HCT116 (cell line): Measurements from ENCODE around the gene PIGA. TPM values are rescaled to one million over a fixed set of nuclear protein-coding genes. Genes with fewer than 3 reads are reported as not detected.

Experiments
- ATAC-seq: fragments of 200-7000 bp; cut with Tn5 transposase; 2 replicates; pipeline ENCODE4 v1.9.1; 2020; ENCODE audit warnings: mild to moderate bottlenecking, moderate library complexity
- BruUV-seq: library from RNA; stranded (reverse); fragments of 400-500 nt; replicated peaks from 2 replicates; lab custom pipeline; 2021; lab: Mats Ljungman, UMichigan
- CTCF ChIA-PET: fragments of 300-600 bp; sonication (Branson Sonifier 250); formaldehyde crosslinking; loops from one replicate; lab custom pipeline; 2021; ENCODE audit warnings: antibody characterized with exemption; lab: Charles Lee
- POLR2A ChIA-PET: fragments of 300-600, 350-600 bp; sonication (Branson Sonifier 250); formaldehyde crosslinking; loops from one replicate; lab custom pipeline; 2021; ENCODE audit warnings: antibody characterized with exemption; lab: Charles Lee
- RAD21 ChIA-PET, 2 experiments: fragments of 300-600 bp; sonication (Branson Sonifier 250); formaldehyde crosslinking; loops; one replicate each; lab custom pipeline; 2023; ENCODE audit warnings: low total read pairs in 2 of 2; ENCODE audit not compliant: uncharacterized antibody in 2 of 2, unreplicated experiment in 2 of 2, low non-redundant PET in 1 of 2; lab: Charles Lee
- DNase-seq: peaks from one replicate; pipeline ENCODE4 v3.0.0-alpha.2; 2010; ENCODE audit warnings: low read depth, low spot score
- H2AFZ ChIP-seq: fragments of 200-600 bp; shearing (Covaris generic), sonication (generic); 2 replicates; pipeline ENCODE4 v1.6.1; 2017; ENCODE audit warnings: low read depth, mixed run types, mixed read lengths, antibody characterized with exemption, low read length; ENCODE audit not compliant: poor library complexity, severe bottlenecking
- H3K27ac ChIP-seq: 2 replicates; pipeline ENCODE4 v1.5.1; 2012; ENCODE audit warnings: low read depth, low read length
- H3K27me3 ChIP-seq: fragments of 200-600 bp; sonication (generic); 2 replicates; pipeline ENCODE4 v1.6.1; 2016; ENCODE audit warnings: mixed run types, low read length, mixed read lengths; ENCODE audit not compliant: insufficient read depth
- H3K36me3 ChIP-seq, 2 experiments: fragments of 200-500 bp in 1 of 2; fragments of 200-600 bp in 1 of 2; sonication (Bioruptor generic) in 1 of 2; sonication (generic) in 1 of 2; 2 replicates each; pipeline versions ENCODE4 v1.5.1 to v1.6.1; 2014 to 2016; ENCODE audit warnings: low read length in 2 of 2, inconsistent platforms in 1 of 2, mixed read lengths in 1 of 2, mixed run types in 1 of 2; ENCODE audit not compliant: insufficient read depth in 2 of 2, control insufficient read depth in 1 of 2
- H3K4me1 ChIP-seq, 2 experiments: fragments of 200-600 bp in 1 of 2; sonication (generic) in 1 of 2; 2 replicates each; pipeline versions ENCODE4 v1.5.1 to v1.6.1; 2012 to 2017; ENCODE audit warnings: low read length in 2 of 2, inconsistent platforms in 1 of 2, mild to moderate bottlenecking in 1 of 2, mixed read lengths in 1 of 2, mixed run types in 1 of 2, moderate library complexity in 1 of 2; ENCODE audit not compliant: insufficient read depth in 2 of 2, control insufficient read depth in 1 of 2
- H3K4me2 ChIP-seq: fragments of 200-600 bp; sonication (generic); 2 replicates; pipeline ENCODE4 v1.6.1; 2017; ENCODE audit warnings: mixed run types, low read length, mixed read lengths
- H3K4me3 ChIP-seq, 2 experiments: fragments of 200-600 bp in 1 of 2; sonication (generic) in 1 of 2; replicated peaks in 1 of 2; 2 replicates each; pipeline ENCODE4 v1.5.1; 2011 to 2016; ENCODE audit warnings: low read length in 2 of 2, control low read depth in 1 of 2, low read depth in 1 of 2, mild to moderate bottlenecking in 1 of 2, mixed read lengths in 1 of 2, mixed run types in 1 of 2
- H3K79me2 ChIP-seq: fragments of 200-600 bp; sonication (generic); 2 replicates; pipeline ENCODE4 v1.6.1; 2017; ENCODE audit warnings: mild to moderate bottlenecking, mixed run types, low read length, moderate library complexity, mixed read lengths; ENCODE audit not compliant: insufficient read depth
- H3K9ac ChIP-seq: fragments of 200-600 bp; sonication (generic); 2 replicates; pipeline ENCODE4 v1.6.1; 2016; ENCODE audit warnings: low read length, mixed read lengths
- H3K9me2 ChIP-seq: fragments of 200-600 bp; sonication (generic), shearing (Covaris generic); 2 replicates; pipeline ENCODE4 v1.6.1; 2017; ENCODE audit warnings: mixed run types, mild to moderate bottlenecking, moderate library complexity; ENCODE audit not compliant: insufficient read depth
- H3K9me3 ChIP-seq, 2 experiments: fragments of 200-500 bp in 1 of 2; fragments of 200-600 bp in 1 of 2; sonication (Bioruptor generic) in 1 of 2; sonication (generic) in 1 of 2; 2 replicates each; pipeline ENCODE4 v1.6.1; 2014 to 2017; ENCODE audit warnings: low read length in 2 of 2, mixed read lengths in 2 of 2, inconsistent platforms in 1 of 2, low read depth in 1 of 2, mild to moderate bottlenecking in 1 of 2, mixed run types in 1 of 2, moderate library complexity in 1 of 2; ENCODE audit not compliant: control insufficient read depth in 1 of 2, insufficient read depth in 1 of 2
- H4K20me1 ChIP-seq: fragments of 200-600 bp; sonication (generic), shearing (Covaris generic); 2 replicates; pipeline ENCODE4 v1.6.1; 2017; ENCODE audit warnings: mixed run types, mild to moderate bottlenecking, moderate library complexity; ENCODE audit not compliant: insufficient read depth
- ATF3 ChIP-seq: IDR thresholded peaks from 2 replicates; pipeline ENCODE4 v1.6.1; 2012
- CBX3 ChIP-seq: IDR thresholded peaks from 2 replicates; pipeline ENCODE4 v1.6.1; 2012; ENCODE audit warnings: low read depth
- EGR1 ChIP-seq: IDR thresholded peaks from 2 replicates; pipeline ENCODE4 v1.6.1; 2012; ENCODE audit warnings: low read depth
- EZH2 ChIP-seq: fragments of 200-600 bp; sonication (generic); IDR thresholded peaks from 2 replicates; pipeline ENCODE4 v1.6.1; 2017; ENCODE audit warnings: antibody characterized with exemption, mixed run types
- JUND ChIP-seq: IDR thresholded peaks from 2 replicates; pipeline ENCODE4 v1.6.1; 2012
- SRF ChIP-seq: IDR thresholded peaks from 2 replicates; pipeline ENCODE4 v1.6.1; 2012; ENCODE audit warnings: low read depth
- YY1 ChIP-seq: IDR thresholded peaks from 2 replicates; pipeline ENCODE4 v1.6.1; 2011; ENCODE audit warnings: low read length, low read depth, moderate library complexity, mild to moderate bottlenecking; ENCODE audit not compliant: insufficient replicate concordance; ENCODE audit errors: extremely low read depth
- ZBTB33 ChIP-seq: IDR thresholded peaks from 2 replicates; pipeline ENCODE4 v1.6.1; 2011; ENCODE audit warnings: mild to moderate bottlenecking, low read length, moderate library complexity; ENCODE audit not compliant: insufficient replicate concordance; ENCODE audit errors: extremely low read depth
- intact Hi-C: fragments of 100-400 bp; cut with micrococcal nuclease; formaldehyde crosslinking; loops from 2 replicates; pipeline ENCODE4 v1.10.0; 2022
- total RNA-seq: library from RNA; stranded (reverse); gene quantifications from one replicate; pipeline ENCODE4 v1.2.1, GENCODE V29; 2021; ENCODE audit not compliant: unreplicated experiment
- TF ChIP-seq, protein P1 (sequence below): IDR thresholded peaks from 2 replicates; pipeline ENCODE4 v1.6.1; 2012

The PIGA gene
- total RNA-seq, 1 experiment from 2014 or later, result 12.7 TPM

GRCh38 chrX:15321447-15321846, 13.9 kb downstream of the PIGA start (continued):
- no peak for TF ChIP-seq ZBTB33
- TF ChIP-seq, all 23 proteins: peak for 0

- no peak overlapping the region for H2AFZ ChIP-seq
- intact Hi-C loops, result no loop called here
- no peaks in the 10 kb centered on the region for H3K27me3 ChIP-seq
- ATAC-seq, result no peak
- TF ChIP-seq EGR1, result no peak
- TF ChIP-seq, all 23 proteins: peak for 0
- ChIA-PET POLR2A (no interaction called here), RAD21 (no interaction called here), CTCF (no interaction called here)
- H4K20me1 ChIP-seq, result no peaks in the 10 kb centered on the region
- no peak overlapping the region for H3K9ac ChIP-seq
- no peak overlapping the region for H3K4me3 ChIP-seq
- no peaks in the 10 kb centered on the region for H3K9me3 ChIP-seq
- no peak overlapping the region for H3K4me2 ChIP-seq
- H3K79me2 ChIP-seq, result no peaks in the 10 kb centered on the region
- H3K4me1 ChIP-seq, result no peaks in the 10 kb centered on the region
- no peak overlapping the region for H3K27ac ChIP-seq
- H3K36me3 ChIP-seq, result no peaks in the 10 kb centered on the region; a peak in 1 of 4 replicates
- BruUV-seq, result no TSS peak
- no peaks in the 10 kb centered on the region for H3K9me2 ChIP-seq
- no peak for DNase-seq
Measured at GRCh38 chrX:15320297-15320696, 15.0 kb downstream of the PIGA start.

GRCh38 chrX:15319075-15319474, 16.2 kb downstream of the PIGA start:
- no TSS peak for BruUV-seq
- RAD21 ChIA-PET, result no interaction called here
- no peaks in the 10 kb centered on the region for H3K4me1 ChIP-seq

More at GRCh38 chrX:15319075-15319474, 16.2 kb downstream of the PIGA start:
- no peaks in the 10 kb centered on the region; a peak in 1 of 4 replicates for H3K36me3 ChIP-seq
- no peak for ATAC-seq
- no peaks in the 10 kb centered on the region for H3K9me3 ChIP-seq
- H3K27me3 ChIP-seq, result no peaks in the 10 kb centered on the region
- CTCF ChIA-PET, result no interaction called here
- DNase-seq, result no peak
- H3K27ac ChIP-seq, result no peak overlapping the region
- H3K4me2 ChIP-seq, result no peak overlapping the region
- no peaks in the 10 kb centered on the region for H3K9me2 ChIP-seq
- no peak overlapping the region for H3K4me3 ChIP-seq
- intact Hi-C loops, result no loop called here
- no peak overlapping the region for H3K9ac ChIP-seq
- TF ChIP-seq SRF, result no peak
- no peak for TF ChIP-seq EZH2
- TF ChIP-seq CBX3, result no peak
- no peak for TF ChIP-seq JUND
- no peak for TF ChIP-seq YY1
- TF ChIP-seq, protein P1, sequence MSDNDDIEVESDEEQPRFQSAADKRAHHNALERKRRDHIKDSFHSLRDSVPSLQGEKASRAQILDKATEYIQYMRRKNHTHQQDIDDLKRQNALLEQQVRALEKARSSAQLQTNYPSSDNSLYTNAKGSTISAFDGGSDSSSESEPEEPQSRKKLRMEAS, result no peak
- TF ChIP-seq ATF3, result no peak
- TF ChIP-seq, all 23 proteins: peak for 0
- H4K20me1 ChIP-seq, result no peaks in the 10 kb centered on the region
- no peak overlapping the region for H2AFZ ChIP-seq
- no peaks in the 10 kb centered on the region for H3K79me2 ChIP-seq
- POLR2A ChIA-PET, result no interaction called here
